Lower leg skin (tissue), 3 donors: ENCODE measurements around the gene SOX21.

Source experiments
- CTCF ChIP-seq, 3 donors: fragments of 450-650 bp; IDR thresholded peaks; one replicate each; pipeline ENCODE4 v1.5.1; 2016; ENCODE audit warnings: antibody characterized with exemption in 3 of 3, mild to moderate bottlenecking in 3 of 3, moderate library complexity in 2 of 3
- POLR2A ChIP-seq, 2 donors: fragments of 450-650 bp; IDR thresholded peaks; one replicate each; pipeline ENCODE4 v1.6.1; 2016 to 2017; ENCODE audit warnings: antibody characterized with exemption in 2 of 2, mild to moderate bottlenecking in 1 of 2, moderate library complexity in 1 of 2

GRCh38 chr13:94712287-94712811, at the start of gene SOX21:
- TF ChIP-seq CTCF (IDR thresholded peaks at IDR 0.05) (no peak), POLR2A (IDR thresholded peaks at IDR 0.05) (no peak)
